ENCODE measurements around the gene BTLA. TPM values are rescaled to one million over a fixed set of nuclear protein-coding genes. Genes with fewer than 3 reads are reported as not detected.
A peak's percentile ranks its signal among the peaks of the same experiment; 100 is the strongest.
"Not testable (repeated sequence)": the region's sequence is repeated elsewhere in the genome, so short reads cannot be mapped to it uniquely, and the experiment has no call there.

The BTLA gene
- total RNA-seq (2014; rRNA removed), result 0.17 TPM in 1 of 2 replicates, not detected in the other
- polyA plus RNA-seq (2012), result 0.02 TPM

GRCh38 chr3:112498914-112499711 lies at the start of gene BTLA:
TSS of gene BTLA (minus strand) at chr3:112499472. CDS start at chr3:112499358, 114 bp downstream.
- DNase-seq (ENCODE audit: low read depth), result no peak

GRCh38 chr3:112546216-112546759 lies 47.0 kb upstream of the BTLA start:
- DNase-seq (ENCODE audit: low read depth), result no peak

GRCh38 chr3:112539825-112540650 lies 40.8 kb upstream of the BTLA start:
- DNase-seq (ENCODE audit: low read depth), result no peak

GRCh38 chr3:112531358-112531781 lies 32.1 kb upstream of the BTLA start:
- DNase-seq (ENCODE audit: low read depth), result peak; percentile 35

GRCh38 chr3:112530573-112530972 lies 31.3 kb upstream of the BTLA start:
- DNase-seq (ENCODE audit: low read depth), result no peak

- not testable (repeated sequence) for DNase-seq (ENCODE audit: low read depth)
These were observed 24.9 kb upstream of the BTLA start for GRCh38 chr3:112524127-112524526.

- peak; percentile 75 for DNase-seq (ENCODE audit: low read depth)
These were observed 20.2 kb upstream of the BTLA start for GRCh38 chr3:112519424-112520001.

GRCh38 chr3:112518970-112519369 lies 19.7 kb upstream of the BTLA start:
- not testable (repeated sequence) for DNase-seq (ENCODE audit: low read depth)

GRCh38 chr3:112514527-112515128 lies 15.4 kb upstream of the BTLA start:
- no peak for DNase-seq (ENCODE audit: low read depth)

- DNase-seq (ENCODE audit: low read depth), result peak; percentile 12
These were observed 13.0 kb upstream of the BTLA start for GRCh38 chr3:112512320-112512719.

- DNase-seq (ENCODE audit: low read depth), result no peak
These were observed 9.6 kb upstream of the BTLA start for GRCh38 chr3:112508860-112509259.

- DNase-seq (ENCODE audit: low read depth), result no peak
These were observed 9.0 kb upstream of the BTLA start for GRCh38 chr3:112508261-112508660.

- DNase-seq (ENCODE audit: low read depth), result no peak
These were observed 6.6 kb upstream of the BTLA start for GRCh38 chr3:112505907-112506306.

GRCh38 chr3:112504123-112504522 lies 4.9 kb upstream of the BTLA start:
- no peak for DNase-seq (ENCODE audit: low read depth)

- DNase-seq (ENCODE audit: low read depth), result no peak
These were observed 4.2 kb upstream of the BTLA start for GRCh38 chr3:112503304-112503972.

- DNase-seq (ENCODE audit: low read depth), result no peak
These were observed 1.3 kb upstream of the BTLA start for GRCh38 chr3:112500621-112501020.

- DNase-seq (ENCODE audit: low read depth), result no peak
These were observed 1.2 kb downstream of the BTLA start for GRCh38 chr3:112497897-112498548.

GRCh38 chr3:112496366-112497067 lies 2.8 kb downstream of the BTLA start:
- DNase-seq (ENCODE audit: low read depth), result no peak

- DNase-seq (ENCODE audit: low read depth), result not testable (repeated sequence)
These were observed 4.9 kb downstream of the BTLA start for GRCh38 chr3:112494448-112494767.

- no peak for DNase-seq (ENCODE audit: low read depth)
These were observed 7.1 kb downstream of the BTLA start for GRCh38 chr3:112492124-112492523.
